Neural cell (in vitro differentiated cells): ENCODE results near the gene PRKCZ. TPM values are rescaled to one million over a fixed set of nuclear protein-coding genes. Genes with fewer than 3 reads are reported as not detected.

Experiments used
- H2AFZ ChIP-seq: fragments of 200-600, 300-800 bp; sonication (generic), shearing (Covaris generic); 2 replicates; pipeline ENCODE4 v1.6.0; 2014; ENCODE audit warnings: low read depth, mild to moderate bottlenecking, antibody characterized with exemption, low read length, moderate library complexity
- H3F3A ChIP-seq: fragments of 200-600 bp; shearing (Covaris generic); 2 replicates; pipeline ENCODE4 v1.6.1; 2016; ENCODE audit warnings: mild to moderate bottlenecking, moderate library complexity, mixed read lengths, antibody characterized with exemption, low read length; ENCODE audit not compliant: insufficient read depth, poor library complexity, severe bottlenecking
- H3K27ac ChIP-seq: fragments of 200-600, 300-800 bp; sonication (generic), shearing (Covaris generic); 2 replicates; pipeline ENCODE4 v1.5.1; 2014; ENCODE audit warnings: mild to moderate bottlenecking, low read length, moderate library complexity
- H3K27me3 ChIP-seq: fragments of 300-800, 200-600 bp; sonication (generic), shearing (Covaris generic); 2 replicates; pipeline ENCODE4 v1.6.0; 2014; ENCODE audit warnings: mild to moderate bottlenecking, low read depth, low read length, moderate library complexity; ENCODE audit not compliant: insufficient read depth
- H3K36me3 ChIP-seq: fragments of 300-800, 200-600 bp; sonication (generic), shearing (Covaris generic); 2 replicates; pipeline ENCODE4 v1.5.1; 2014; ENCODE audit warnings: mild to moderate bottlenecking, antibody characterized with exemption, low read length, moderate library complexity; ENCODE audit not compliant: insufficient read depth
- H3K4me2 ChIP-seq: fragments of 300-800, 200-600 bp; sonication (generic), shearing (Covaris generic); 2 replicates; pipeline ENCODE4 v1.6.0; 2014; ENCODE audit warnings: mild to moderate bottlenecking, low read length
- H3K4me3 ChIP-seq: fragments of 300-800, 200-600 bp; sonication (generic), shearing (Covaris generic); 2 replicates; pipeline ENCODE4 v1.5.1; 2014; ENCODE audit warnings: mild to moderate bottlenecking, low read length, moderate library complexity
- H3K79me2 ChIP-seq: fragments of 200-600 bp; shearing (Covaris generic); replicated peaks from 2 replicates; pipeline ENCODE4 v1.6.0; 2014; ENCODE audit warnings: mild to moderate bottlenecking, low read length, moderate library complexity; ENCODE audit not compliant: insufficient read depth
- H3K9ac ChIP-seq: fragments of 300-800, 200-600 bp; sonication (generic), shearing (Covaris generic); 2 replicates; pipeline ENCODE4 v1.6.1; 2016; ENCODE audit warnings: mild to moderate bottlenecking, low read length, mixed read lengths
- H3K9me2 ChIP-seq: fragments of 200-600 bp; shearing (Covaris generic); 2 replicates; pipeline ENCODE4 v1.6.1; 2016; ENCODE audit warnings: mild to moderate bottlenecking, low read length, mixed read lengths; ENCODE audit not compliant: insufficient read depth
- H3K9me3 ChIP-seq: fragments of 200-600, 300-800 bp; sonication (generic), shearing (Covaris generic); 2 replicates; pipeline ENCODE4 v1.6.1; 2016; ENCODE audit warnings: mild to moderate bottlenecking, mixed run types, low read length, moderate library complexity, mixed read lengths
- H4K20me1 ChIP-seq: fragments of 200-600 bp; shearing (Covaris generic); 2 replicates; pipeline ENCODE4 v1.6.1; 2016; ENCODE audit warnings: mild to moderate bottlenecking, mixed run types; ENCODE audit not compliant: insufficient read depth
- EP300 ChIP-seq: fragments of 450-650 bp; conservative IDR thresholded peaks from 2 replicates; pipeline ENCODE4 v1.6.1; 2014; ENCODE audit warnings: antibody characterized with exemption, mild to moderate bottlenecking, moderate library complexity; ENCODE audit not compliant: poor library complexity, severe bottlenecking
- EZH2 ChIP-seq: fragments of 200-600, 300-800 bp; shearing (Covaris generic), sonication (generic); IDR thresholded peaks from 2 replicates; pipeline ENCODE4 v1.6.1; 2014; ENCODE audit warnings: antibody characterized with exemption, low read length, borderline replicate concordance, mild to moderate bottlenecking; ENCODE audit not compliant: insufficient read depth, poor library complexity, severe bottlenecking
- MXI1 ChIP-seq: fragments of 450-650 bp; conservative IDR thresholded peaks from 2 replicates; pipeline ENCODE4 v1.6.1; 2014; ENCODE audit warnings: antibody characterized with exemption, mild to moderate bottlenecking; ENCODE audit not compliant: poor library complexity, severe bottlenecking
- POLR2AphosphoS5 ChIP-seq: IDR thresholded peaks from 2 replicates; pipeline ENCODE4 v1.6.1; 2012
- RAD21 ChIP-seq: fragments of 450-650 bp; conservative IDR thresholded peaks from 2 replicates; pipeline ENCODE4 v1.6.1; 2014; ENCODE audit warnings: antibody characterized with exemption, mild to moderate bottlenecking, moderate library complexity
- SMC3 ChIP-seq: fragments of 450-650 bp; conservative IDR thresholded peaks from 2 replicates; pipeline ENCODE4 v1.6.1; 2014; ENCODE audit warnings: antibody characterized with exemption, mild to moderate bottlenecking, moderate library complexity; ENCODE audit not compliant: poor library complexity
- TAF1 ChIP-seq: IDR thresholded peaks from 2 replicates; pipeline ENCODE4 v1.6.1; 2012; ENCODE audit warnings: low read depth
- polyA plus RNA-seq: library from polyadenylated mRNA; depleted of rRNA; stranded (reverse); fragments of >200 nt; gene quantifications from 2 replicates; pipeline ENCODE4 v1.2.3, GENCODE V29; 2014
- TF ChIP-seq, protein P1 (sequence below): IDR thresholded peaks from 2 replicates; pipeline ENCODE4 v1.6.1; 2012; ENCODE audit warnings: borderline replicate concordance
- TF ChIP-seq, protein P2 (sequence below): fragments of 450-650 bp; IDR thresholded peaks from 2 replicates; pipeline ENCODE4 v1.5.1; 2014; ENCODE audit warnings: antibody characterized with exemption, mild to moderate bottlenecking, moderate library complexity; ENCODE audit not compliant: poor library complexity, severe bottlenecking

Gene PRKCZ
- polyA plus RNA-seq, 1 donor from 2014 or later, result 54.9 TPM

DNA sequence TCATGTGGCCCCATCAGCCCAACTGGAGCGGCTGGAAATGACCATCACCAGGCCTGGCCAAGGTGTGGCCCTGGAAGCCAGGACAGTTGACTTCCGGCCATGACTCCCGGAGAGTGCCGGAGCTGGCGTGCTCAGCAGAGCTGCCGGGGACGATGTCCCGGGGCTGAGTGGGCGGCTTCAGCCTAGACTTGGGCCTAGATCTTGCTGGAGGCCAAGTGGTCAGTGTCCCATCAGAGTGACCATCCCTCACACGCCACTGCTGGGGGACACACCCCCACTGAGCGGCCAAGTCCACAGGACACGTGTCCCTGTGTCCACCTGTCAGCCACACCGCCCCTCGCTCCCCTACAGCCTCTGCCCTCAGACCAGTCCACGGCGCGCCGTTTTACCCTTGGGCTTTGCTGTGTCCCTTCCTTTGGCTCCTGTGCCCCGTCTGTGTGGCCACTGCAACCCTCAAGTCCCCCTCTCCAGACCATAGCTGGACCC is 140.3 kb downstream of the PRKCZ start:
- Histone ChIP-seq H3K4me2 (no peak overlapping the region), H3K27ac (peak overlapping the region; percentile 84), H3K9me2 (no peaks in the 10 kb centered on the region), H3K9me3 (no peaks in the 10 kb centered on the region), H3K36me3 (no peaks in the 10 kb centered on the region), H2AFZ (no peak overlapping the region), H3K4me3 (peak overlapping the region; percentile 65), H3K27me3 (no peaks in the 10 kb centered on the region), H4K20me1 (no peaks in the 10 kb centered on the region), H3K9ac (peak overlapping the region; percentile 65), H3F3A (no peaks in the 10 kb centered on the region), H3K79me2 (peaks cover 3% of the 10 kb centered on the region)
- TF ChIP-seq POLR2AphosphoS5, result no peak
- TF ChIP-seq RAD21, result no peak
- TF ChIP-seq, protein P1, sequence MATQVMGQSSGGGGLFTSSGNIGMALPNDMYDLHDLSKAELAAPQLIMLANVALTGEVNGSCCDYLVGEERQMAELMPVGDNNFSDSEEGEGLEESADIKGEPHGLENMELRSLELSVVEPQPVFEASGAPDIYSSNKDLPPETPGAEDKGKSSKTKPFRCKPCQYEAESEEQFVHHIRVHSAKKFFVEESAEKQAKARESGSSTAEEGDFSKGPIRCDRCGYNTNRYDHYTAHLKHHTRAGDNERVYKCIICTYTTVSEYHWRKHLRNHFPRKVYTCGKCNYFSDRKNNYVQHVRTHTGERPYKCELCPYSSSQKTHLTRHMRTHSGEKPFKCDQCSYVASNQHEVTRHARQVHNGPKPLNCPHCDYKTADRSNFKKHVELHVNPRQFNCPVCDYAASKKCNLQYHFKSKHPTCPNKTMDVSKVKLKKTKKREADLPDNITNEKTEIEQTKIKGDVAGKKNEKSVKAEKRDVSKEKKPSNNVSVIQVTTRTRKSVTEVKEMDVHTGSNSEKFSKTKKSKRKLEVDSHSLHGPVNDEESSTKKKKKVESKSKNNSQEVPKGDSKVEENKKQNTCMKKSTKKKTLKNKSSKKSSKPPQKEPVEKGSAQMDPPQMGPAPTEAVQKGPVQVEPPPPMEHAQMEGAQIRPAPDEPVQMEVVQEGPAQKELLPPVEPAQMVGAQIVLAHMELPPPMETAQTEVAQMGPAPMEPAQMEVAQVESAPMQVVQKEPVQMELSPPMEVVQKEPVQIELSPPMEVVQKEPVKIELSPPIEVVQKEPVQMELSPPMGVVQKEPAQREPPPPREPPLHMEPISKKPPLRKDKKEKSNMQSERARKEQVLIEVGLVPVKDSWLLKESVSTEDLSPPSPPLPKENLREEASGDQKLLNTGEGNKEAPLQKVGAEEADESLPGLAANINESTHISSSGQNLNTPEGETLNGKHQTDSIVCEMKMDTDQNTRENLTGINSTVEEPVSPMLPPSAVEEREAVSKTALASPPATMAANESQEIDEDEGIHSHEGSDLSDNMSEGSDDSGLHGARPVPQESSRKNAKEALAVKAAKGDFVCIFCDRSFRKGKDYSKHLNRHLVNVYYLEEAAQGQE, result no peak
- no peak for TF ChIP-seq EP300
- TF ChIP-seq TAF1, result no peak
- TF ChIP-seq MXI1, result no peak
- no peak for TF ChIP-seq SMC3
- no peak for TF ChIP-seq EZH2
- TF ChIP-seq, protein P2, sequence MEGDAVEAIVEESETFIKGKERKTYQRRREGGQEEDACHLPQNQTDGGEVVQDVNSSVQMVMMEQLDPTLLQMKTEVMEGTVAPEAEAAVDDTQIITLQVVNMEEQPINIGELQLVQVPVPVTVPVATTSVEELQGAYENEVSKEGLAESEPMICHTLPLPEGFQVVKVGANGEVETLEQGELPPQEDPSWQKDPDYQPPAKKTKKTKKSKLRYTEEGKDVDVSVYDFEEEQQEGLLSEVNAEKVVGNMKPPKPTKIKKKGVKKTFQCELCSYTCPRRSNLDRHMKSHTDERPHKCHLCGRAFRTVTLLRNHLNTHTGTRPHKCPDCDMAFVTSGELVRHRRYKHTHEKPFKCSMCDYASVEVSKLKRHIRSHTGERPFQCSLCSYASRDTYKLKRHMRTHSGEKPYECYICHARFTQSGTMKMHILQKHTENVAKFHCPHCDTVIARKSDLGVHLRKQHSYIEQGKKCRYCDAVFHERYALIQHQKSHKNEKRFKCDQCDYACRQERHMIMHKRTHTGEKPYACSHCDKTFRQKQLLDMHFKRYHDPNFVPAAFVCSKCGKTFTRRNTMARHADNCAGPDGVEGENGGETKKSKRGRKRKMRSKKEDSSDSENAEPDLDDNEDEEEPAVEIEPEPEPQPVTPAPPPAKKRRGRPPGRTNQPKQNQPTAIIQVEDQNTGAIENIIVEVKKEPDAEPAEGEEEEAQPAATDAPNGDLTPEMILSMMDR, result no peak

DNA sequence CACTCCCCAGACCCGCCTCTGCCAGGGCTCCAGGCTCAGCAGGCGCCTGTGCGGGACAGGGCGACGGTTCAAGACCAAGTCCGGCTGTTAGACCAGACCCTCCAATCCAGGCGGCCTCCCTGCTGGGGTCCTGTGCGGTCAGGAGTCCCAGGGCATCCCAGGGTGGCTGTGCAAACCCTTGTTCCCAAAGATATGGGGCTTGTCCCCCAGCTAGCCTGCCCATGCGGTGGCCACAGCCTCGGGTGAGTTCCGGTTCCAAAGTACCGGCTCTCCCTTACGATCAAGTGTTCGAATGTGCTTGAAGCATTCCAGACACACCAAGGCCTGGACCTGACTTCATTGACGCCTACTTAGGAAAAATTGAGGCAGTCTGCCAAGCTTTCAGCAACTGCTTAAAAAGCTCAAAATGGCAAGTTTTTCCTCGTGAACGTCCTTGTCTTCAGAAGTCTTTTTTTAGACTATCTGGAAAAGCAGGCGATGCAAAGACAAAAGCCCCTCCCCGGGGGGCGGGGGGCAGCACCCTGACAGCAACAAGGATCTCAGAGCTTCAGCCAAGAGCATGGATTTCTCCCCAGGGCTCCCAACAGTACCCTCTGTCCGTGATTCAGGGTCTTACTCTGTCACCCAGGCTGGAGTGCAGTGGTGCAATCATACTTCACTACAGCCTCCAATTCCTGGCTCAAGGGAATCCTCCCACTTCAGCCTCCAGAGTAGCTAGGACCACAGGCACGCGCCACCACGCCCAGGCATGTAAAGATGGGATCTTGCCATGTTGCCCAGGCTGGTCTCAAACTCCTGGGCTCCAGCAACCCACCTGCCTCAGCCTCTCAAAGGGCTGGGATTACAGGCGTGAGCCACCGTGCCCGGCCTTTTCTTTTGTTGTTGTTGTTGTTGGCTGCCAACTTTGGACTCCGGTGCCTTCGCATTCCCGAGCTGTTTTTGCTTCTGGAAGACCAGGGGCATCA is 142.1 kb downstream of the PRKCZ start:
- Histone ChIP-seq H4K20me1 (no peaks in the 10 kb centered on the region), H3F3A (no peaks in the 10 kb centered on the region), H3K27ac (no peak overlapping the region), H3K4me3 (peak overlapping the region; percentile 63), H3K9ac (no peak overlapping the region), H2AFZ (no peak overlapping the region), H3K9me2 (no peaks in the 10 kb centered on the region), H3K79me2 (peaks cover 3% of the 10 kb centered on the region), H3K27me3 (no peaks in the 10 kb centered on the region), H3K4me2 (no peak overlapping the region), H3K36me3 (no peaks in the 10 kb centered on the region), H3K9me3 (no peaks in the 10 kb centered on the region)
- TF ChIP-seq EP300 (no peak), MXI1 (no peak), SMC3 (no peak), POLR2AphosphoS5 (no peak), TAF1 (no peak), EZH2 (no peak), RAD21 (no peak)
- TF ChIP-seq, protein P1, result no peak
- TF ChIP-seq, protein P2, result no peak
